Panc1 (cell line): ENCODE results near the gene SYT1. TPM values are rescaled to one million over a fixed set of nuclear protein-coding genes. Genes with fewer than 3 reads are reported as not detected.

ENCODE experiments used
- ATAC-seq: fragments of 200-7000 bp; cut with Tn5 transposase; 2 replicates; pipeline ENCODE4 v1.9.1; 2020; ENCODE audit warnings: mild to moderate bottlenecking, moderate library complexity
- BruUV-seq: library from RNA; stranded (reverse); fragments of 400-500 nt; replicated peaks from 2 replicates; lab custom pipeline; 2021; lab: Mats Ljungman, UMichigan
- CTCF ChIA-PET: fragments of 300-600 bp; sonication (Branson Sonifier 250); formaldehyde crosslinking; loops from one replicate; lab custom pipeline; 2022; ENCODE audit warnings: antibody characterized with exemption; lab: Charles Lee
- POLR2A ChIA-PET: fragments of 300-600 bp; sonication (Branson Sonifier 250); formaldehyde crosslinking; loops from one replicate; lab custom pipeline; 2022; ENCODE audit warnings: antibody characterized with exemption; lab: Charles Lee
- DNase-seq: peaks from one replicate; pipeline ENCODE4 v3.0.0-alpha.2; 2010; ENCODE audit warnings: low read depth, low spot score
- H3K27ac ChIP-seq: 2 replicates; pipeline ENCODE4 v1.5.1; 2011; ENCODE audit warnings: mild to moderate bottlenecking, low read length, inconsistent platforms
- H3K27me3 ChIP-seq: fragments of 200-500 bp; sonication (Bioruptor generic); 2 replicates; pipeline ENCODE4 v1.6.0; 2014; ENCODE audit warnings: low read length, inconsistent platforms; ENCODE audit not compliant: control insufficient read depth, insufficient read depth
- H3K36me3 ChIP-seq: fragments of 200-500 bp; sonication (Bioruptor generic); 2 replicates; pipeline ENCODE4 v1.5.1; 2014; ENCODE audit warnings: inconsistent platforms, mild to moderate bottlenecking, low read length, moderate library complexity; ENCODE audit not compliant: control insufficient read depth, insufficient read depth
- H3K4me1 ChIP-seq: 2 replicates; pipeline ENCODE4 v1.5.1; 2011; ENCODE audit warnings: inconsistent platforms, mild to moderate bottlenecking, low read length, moderate library complexity; ENCODE audit not compliant: control insufficient read depth, insufficient read depth
- H3K4me3 ChIP-seq, 2 experiments: 2 replicates each; pipeline ENCODE4 v1.5.1; 2011 to 2012; ENCODE audit warnings: low read depth in 2 of 2, low read length in 2 of 2, mild to moderate bottlenecking in 2 of 2, inconsistent platforms in 1 of 2, moderate library complexity in 1 of 2
- H3K9me3 ChIP-seq: fragments of 200-500 bp; sonication (Bioruptor generic); 2 replicates; pipeline ENCODE4 v1.5.1; 2014; ENCODE audit warnings: low read depth, mild to moderate bottlenecking, inconsistent platforms, low read length, moderate library complexity; ENCODE audit not compliant: control insufficient read depth, insufficient read depth
- POLR2AphosphoS5 ChIP-seq: IDR thresholded peaks from 2 replicates; pipeline ENCODE4 v1.6.1; 2012; ENCODE audit warnings: mild to moderate bottlenecking, low read depth, low read length, moderate library complexity
- SIN3A ChIP-seq: IDR thresholded peaks from 2 replicates; pipeline ENCODE4 v1.6.1; 2012; ENCODE audit warnings: low read depth, mild to moderate bottlenecking, low read length, moderate library complexity, borderline replicate concordance; ENCODE audit not compliant: insufficient read depth
- TCF7L2 ChIP-seq: IDR thresholded peaks from 2 replicates; pipeline ENCODE4 v1.6.1; 2011; ENCODE audit warnings: mild to moderate bottlenecking, low read depth, low read length, inconsistent platforms
- in situ Hi-C: cut with HindIII; loops from 2 replicates; pipeline ENCODE4 v1.10.0; 2016; ENCODE audit warnings: low sequenced_read_pairs, low pct_unique_long_range_greater_than_20kb
- intact Hi-C: fragments of 100-400 bp; cut with micrococcal nuclease; formaldehyde crosslinking; loops from one replicate; pipeline ENCODE4 v1.10.0; 2022; ENCODE audit not compliant: unreplicated experiment
- total RNA-seq: library from RNA; stranded (reverse); gene quantifications from one replicate; pipeline ENCODE4 v1.2.1, GENCODE V29; 2021; ENCODE audit not compliant: unreplicated experiment
- TF ChIP-seq, protein P1 (sequence below), 2 experiments: IDR thresholded peaks; 2 replicates each; pipeline ENCODE4 v1.6.1; 2011 to 2012; ENCODE audit warnings: low read depth in 2 of 2, control low read depth in 1 of 2, low read length in 1 of 2, mild to moderate bottlenecking in 1 of 2, moderate library complexity in 1 of 2; ENCODE audit not compliant: insufficient read depth in 1 of 2
- TF ChIP-seq, protein P2 (sequence below): fragments of 450-650 bp; IDR thresholded peaks from 2 replicates; pipeline ENCODE4 v1.5.1; 2017; ENCODE audit warnings: mild to moderate bottlenecking

Gene SYT1
- total RNA-seq, 1 experiment from 2014 or later, result 3.0 TPM

- H3K4me1 ChIP-seq, result no peaks in the 10 kb centered on the region
- CTCF ChIA-PET, result no interaction called here
- BruUV-seq, result no TSS peak
- DNase-seq (no peak), ATAC-seq (no peak)
- H3K9me3 ChIP-seq, result no peaks in the 10 kb centered on the region
- H3K36me3 ChIP-seq, result no peaks in the 10 kb centered on the region
- no peak for TF ChIP-seq TCF7L2
- TF ChIP-seq, protein P1, sequence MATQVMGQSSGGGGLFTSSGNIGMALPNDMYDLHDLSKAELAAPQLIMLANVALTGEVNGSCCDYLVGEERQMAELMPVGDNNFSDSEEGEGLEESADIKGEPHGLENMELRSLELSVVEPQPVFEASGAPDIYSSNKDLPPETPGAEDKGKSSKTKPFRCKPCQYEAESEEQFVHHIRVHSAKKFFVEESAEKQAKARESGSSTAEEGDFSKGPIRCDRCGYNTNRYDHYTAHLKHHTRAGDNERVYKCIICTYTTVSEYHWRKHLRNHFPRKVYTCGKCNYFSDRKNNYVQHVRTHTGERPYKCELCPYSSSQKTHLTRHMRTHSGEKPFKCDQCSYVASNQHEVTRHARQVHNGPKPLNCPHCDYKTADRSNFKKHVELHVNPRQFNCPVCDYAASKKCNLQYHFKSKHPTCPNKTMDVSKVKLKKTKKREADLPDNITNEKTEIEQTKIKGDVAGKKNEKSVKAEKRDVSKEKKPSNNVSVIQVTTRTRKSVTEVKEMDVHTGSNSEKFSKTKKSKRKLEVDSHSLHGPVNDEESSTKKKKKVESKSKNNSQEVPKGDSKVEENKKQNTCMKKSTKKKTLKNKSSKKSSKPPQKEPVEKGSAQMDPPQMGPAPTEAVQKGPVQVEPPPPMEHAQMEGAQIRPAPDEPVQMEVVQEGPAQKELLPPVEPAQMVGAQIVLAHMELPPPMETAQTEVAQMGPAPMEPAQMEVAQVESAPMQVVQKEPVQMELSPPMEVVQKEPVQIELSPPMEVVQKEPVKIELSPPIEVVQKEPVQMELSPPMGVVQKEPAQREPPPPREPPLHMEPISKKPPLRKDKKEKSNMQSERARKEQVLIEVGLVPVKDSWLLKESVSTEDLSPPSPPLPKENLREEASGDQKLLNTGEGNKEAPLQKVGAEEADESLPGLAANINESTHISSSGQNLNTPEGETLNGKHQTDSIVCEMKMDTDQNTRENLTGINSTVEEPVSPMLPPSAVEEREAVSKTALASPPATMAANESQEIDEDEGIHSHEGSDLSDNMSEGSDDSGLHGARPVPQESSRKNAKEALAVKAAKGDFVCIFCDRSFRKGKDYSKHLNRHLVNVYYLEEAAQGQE (IDR thresholded peaks at IDR 0.05; ENCODE audit: insufficient read depth in 1 of 2, low read depth in 2 of 2, low read length in 1 of 2), result no peak
- TF ChIP-seq POLR2AphosphoS5, result no peak
- TF ChIP-seq, protein P2, sequence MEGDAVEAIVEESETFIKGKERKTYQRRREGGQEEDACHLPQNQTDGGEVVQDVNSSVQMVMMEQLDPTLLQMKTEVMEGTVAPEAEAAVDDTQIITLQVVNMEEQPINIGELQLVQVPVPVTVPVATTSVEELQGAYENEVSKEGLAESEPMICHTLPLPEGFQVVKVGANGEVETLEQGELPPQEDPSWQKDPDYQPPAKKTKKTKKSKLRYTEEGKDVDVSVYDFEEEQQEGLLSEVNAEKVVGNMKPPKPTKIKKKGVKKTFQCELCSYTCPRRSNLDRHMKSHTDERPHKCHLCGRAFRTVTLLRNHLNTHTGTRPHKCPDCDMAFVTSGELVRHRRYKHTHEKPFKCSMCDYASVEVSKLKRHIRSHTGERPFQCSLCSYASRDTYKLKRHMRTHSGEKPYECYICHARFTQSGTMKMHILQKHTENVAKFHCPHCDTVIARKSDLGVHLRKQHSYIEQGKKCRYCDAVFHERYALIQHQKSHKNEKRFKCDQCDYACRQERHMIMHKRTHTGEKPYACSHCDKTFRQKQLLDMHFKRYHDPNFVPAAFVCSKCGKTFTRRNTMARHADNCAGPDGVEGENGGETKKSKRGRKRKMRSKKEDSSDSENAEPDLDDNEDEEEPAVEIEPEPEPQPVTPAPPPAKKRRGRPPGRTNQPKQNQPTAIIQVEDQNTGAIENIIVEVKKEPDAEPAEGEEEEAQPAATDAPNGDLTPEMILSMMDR, result no peak
- TF ChIP-seq SIN3A, result no peak
- intact Hi-C loops, result no loop called here
- H3K27me3 ChIP-seq, result no peaks in the 10 kb centered on the region
- H3K4me3 ChIP-seq, result no peak overlapping the region
- POLR2A ChIA-PET, result no interaction called here
- in situ Hi-C loops, result no loop called here
- no peak overlapping the region for H3K27ac ChIP-seq
Measured at GRCh38 chr12:79023261-79023660, 158.7 kb downstream of the SYT1 start.

GRCh38 chr12:79023784-79024183, 159.2 kb downstream of the SYT1 start:
- in situ Hi-C loops, result no loop called here
- BruUV-seq, result no TSS peak
- POLR2A ChIA-PET, result no interaction called here

More at GRCh38 chr12:79023784-79024183, 159.2 kb downstream of the SYT1 start:
- ATAC-seq (no peak), DNase-seq (no peak)
- Histone ChIP-seq H3K27me3 (no peaks in the 10 kb centered on the region), H3K27ac (no peak overlapping the region), H3K9me3 (no peaks in the 10 kb centered on the region), H3K4me1 (no peaks in the 10 kb centered on the region), H3K36me3 (no peaks in the 10 kb centered on the region), H3K4me3 (no peak overlapping the region)
- intact Hi-C loops, result no loop called here
- CTCF ChIA-PET, result no interaction called here
- TF ChIP-seq SIN3A, result no peak
- TF ChIP-seq, protein P2, result no peak
- TF ChIP-seq, protein P1 (IDR thresholded peaks at IDR 0.05; ENCODE audit: insufficient read depth in 1 of 2, low read depth in 2 of 2, low read length in 1 of 2), result no peak
